GM12872 (cell line): Measurements from ENCODE around the gene ARHGAP25.

Experiments used
- TF ChIP-seq, protein P1 (sequence below): IDR thresholded peaks from 3 replicates; pipeline ENCODE4 v1.5.1; 2011; ENCODE audit warnings: low read depth, mild to moderate bottlenecking, low read length, moderate library complexity; ENCODE audit not compliant: insufficient read depth

ARHGAP25 gene

GRCh38 chr2:68827666-68828065, 93.1 kb downstream of the ARHGAP25 start:
- TF ChIP-seq, protein P1, sequence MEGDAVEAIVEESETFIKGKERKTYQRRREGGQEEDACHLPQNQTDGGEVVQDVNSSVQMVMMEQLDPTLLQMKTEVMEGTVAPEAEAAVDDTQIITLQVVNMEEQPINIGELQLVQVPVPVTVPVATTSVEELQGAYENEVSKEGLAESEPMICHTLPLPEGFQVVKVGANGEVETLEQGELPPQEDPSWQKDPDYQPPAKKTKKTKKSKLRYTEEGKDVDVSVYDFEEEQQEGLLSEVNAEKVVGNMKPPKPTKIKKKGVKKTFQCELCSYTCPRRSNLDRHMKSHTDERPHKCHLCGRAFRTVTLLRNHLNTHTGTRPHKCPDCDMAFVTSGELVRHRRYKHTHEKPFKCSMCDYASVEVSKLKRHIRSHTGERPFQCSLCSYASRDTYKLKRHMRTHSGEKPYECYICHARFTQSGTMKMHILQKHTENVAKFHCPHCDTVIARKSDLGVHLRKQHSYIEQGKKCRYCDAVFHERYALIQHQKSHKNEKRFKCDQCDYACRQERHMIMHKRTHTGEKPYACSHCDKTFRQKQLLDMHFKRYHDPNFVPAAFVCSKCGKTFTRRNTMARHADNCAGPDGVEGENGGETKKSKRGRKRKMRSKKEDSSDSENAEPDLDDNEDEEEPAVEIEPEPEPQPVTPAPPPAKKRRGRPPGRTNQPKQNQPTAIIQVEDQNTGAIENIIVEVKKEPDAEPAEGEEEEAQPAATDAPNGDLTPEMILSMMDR, result no peak

GRCh38 chr2:68828887-68829708, 94.5 kb downstream of the ARHGAP25 start:
- TF ChIP-seq, protein P1, result no peak

DNA sequence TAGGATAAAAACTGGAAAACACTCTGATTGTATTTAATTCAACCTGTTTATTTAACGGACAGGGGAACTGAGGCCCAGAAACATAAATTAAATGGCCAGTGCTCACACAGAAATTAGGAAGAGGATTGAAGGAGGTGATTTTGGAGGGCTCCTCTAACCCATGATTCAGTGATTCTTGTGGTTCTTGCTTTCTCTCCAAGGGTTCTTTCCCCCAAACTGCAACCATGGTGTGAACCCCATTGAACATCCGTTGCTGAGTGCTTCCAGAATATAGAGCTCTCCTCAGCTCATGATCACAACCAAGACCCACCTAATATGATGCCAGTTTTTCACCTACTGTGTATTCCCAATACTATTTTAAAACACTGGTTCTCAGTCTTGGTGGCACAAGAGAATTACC, 95.1 kb downstream of the ARHGAP25 start:
- TF ChIP-seq, protein P1, result no peak

DNA sequence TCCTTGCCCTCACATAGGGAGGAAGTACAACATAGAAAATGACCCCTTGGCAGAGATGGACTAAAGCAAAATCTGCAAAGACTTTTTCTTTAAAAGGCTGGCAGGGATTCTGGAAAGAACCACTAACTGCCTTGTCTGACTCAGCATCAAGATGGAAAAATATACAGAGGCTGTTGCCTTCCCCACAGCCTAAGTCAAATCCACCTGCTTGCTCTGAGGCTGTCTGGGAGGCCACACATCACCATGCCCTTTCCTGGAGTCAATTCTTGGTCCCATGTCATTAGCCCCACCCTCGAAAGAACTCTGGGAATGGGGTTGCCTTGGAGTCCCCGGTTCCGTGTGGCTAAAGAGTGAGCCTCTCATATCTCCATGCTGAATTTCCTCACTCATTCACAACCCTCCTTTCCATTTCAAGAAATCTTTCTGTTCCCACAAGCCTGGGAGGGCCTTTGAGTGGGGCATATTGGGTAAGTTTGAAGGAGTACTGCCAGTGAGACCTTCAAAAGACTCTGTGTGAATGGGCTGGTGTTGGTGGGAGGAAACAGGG, 97.1 kb downstream of the ARHGAP25 start:
- TF ChIP-seq, protein P1, result no peak

DNA sequence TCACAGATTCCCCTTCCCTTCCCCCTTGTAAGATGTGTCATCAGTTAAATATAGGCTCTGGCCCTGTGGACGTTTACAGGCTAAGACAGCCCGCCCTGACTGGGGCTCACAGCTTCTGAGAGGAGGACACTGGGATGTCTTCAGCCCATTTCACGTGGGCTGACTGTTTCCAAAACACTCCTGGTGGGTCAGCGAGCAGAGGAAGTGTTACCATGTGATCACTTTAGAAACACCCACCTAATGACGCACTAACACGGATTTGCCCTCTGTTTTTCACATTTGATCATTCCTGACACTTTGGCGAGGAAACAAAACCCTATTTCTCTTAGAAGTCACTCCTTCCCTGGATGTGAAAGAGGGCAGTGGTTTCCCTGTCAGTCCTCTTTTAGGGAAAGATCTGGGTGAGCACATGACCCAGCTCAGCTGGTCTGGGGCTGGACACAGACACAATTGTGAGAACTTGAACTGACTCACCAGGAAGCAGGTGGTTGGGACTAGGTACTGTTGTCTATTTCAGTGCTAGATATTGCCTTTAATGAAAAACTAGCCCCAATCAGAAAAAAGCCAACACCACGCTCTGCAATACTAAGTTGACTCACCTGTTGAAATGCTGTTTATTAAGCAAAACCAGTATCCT, 97.7 kb downstream of the ARHGAP25 start:
- TF ChIP-seq, protein P1, result no peak

- TF ChIP-seq, protein P1, result no peak
These were observed 98.6 kb downstream of the ARHGAP25 start for GRCh38 chr2:68833162-68833561.

DNA sequence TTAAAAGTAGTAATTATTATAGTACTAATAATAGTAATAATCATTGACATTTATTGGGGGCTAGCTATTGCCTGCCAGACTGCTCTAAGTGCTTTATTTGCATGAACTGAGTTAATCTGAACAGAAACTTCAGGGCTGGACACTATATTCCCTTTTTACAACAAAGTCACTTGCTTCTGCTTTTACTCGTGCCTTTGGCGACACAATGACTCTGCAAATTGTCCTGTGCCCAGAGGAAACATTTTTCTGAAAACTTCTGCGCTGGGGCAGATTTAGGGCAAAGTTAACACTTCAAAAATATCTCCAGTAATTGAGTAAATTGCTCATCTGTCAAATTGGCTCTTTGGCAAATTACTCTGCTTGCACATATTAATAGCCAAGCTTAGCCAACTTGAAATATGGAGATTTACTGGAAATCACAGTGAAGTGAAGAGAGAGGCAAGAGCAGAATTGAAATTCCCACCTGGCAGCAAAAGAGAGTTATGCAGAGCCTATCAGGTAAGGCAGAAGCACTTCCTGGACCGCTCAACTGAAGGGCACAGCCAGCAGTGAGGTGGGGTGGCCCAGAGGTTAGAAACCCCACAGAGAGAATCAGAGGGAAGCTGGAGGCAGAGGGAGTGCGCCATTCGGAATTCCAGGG, 100.2 kb downstream of the ARHGAP25 start:
- TF ChIP-seq, protein P1, result no peak
